Effector memory CD8-positive, alpha-beta T cell (primary cell): Measurements from ENCODE around the gene SLC25A21.
"Not testable (repeated sequence)": the region's sequence is repeated elsewhere in the genome, so short reads cannot be mapped to it uniquely, and the experiment has no call there.

ENCODE experiments used
- ATAC-seq: fragments of 150-1000 bp; cut with Tn5 transposase; replicated peaks from 2 replicates; pipeline ENCODE4 v1.10.0; 2021; ENCODE audit warnings: mild to moderate bottlenecking, moderate library complexity
- DNase-seq, 3 experiments: peaks; one replicate each; pipeline ENCODE4 v3.0.0; 2021
- H3K27ac Mint-ChIP-seq, 2 donors: one replicate each; pipeline ENCODE4 v1.8.0; 2022; ENCODE audit warnings: mild to moderate bottlenecking in 2 of 2, mixed read lengths in 2 of 2, moderate library complexity in 2 of 2
- H3K27me3 Mint-ChIP-seq, 2 donors: one replicate each; pipeline ENCODE4 v1.8.0; 2022; ENCODE audit warnings: mixed read lengths in 2 of 2
- H3K36me3 Mint-ChIP-seq: one replicate; pipeline ENCODE4 v1.8.0; 2022; ENCODE audit warnings: mild to moderate bottlenecking, moderate library complexity, mixed read lengths; ENCODE audit not compliant: insufficient read depth
- H3K4me1 Mint-ChIP-seq, 2 donors: one replicate each; pipeline ENCODE4 v1.8.0; 2022; ENCODE audit warnings: low read depth in 2 of 2, mixed read lengths in 2 of 2
- H3K4me3 Mint-ChIP-seq, 2 donors: one replicate each; pipeline ENCODE4 v1.8.0; 2022; ENCODE audit warnings: mild to moderate bottlenecking in 2 of 2, mixed read lengths in 2 of 2, moderate library complexity in 2 of 2
- H3K9me3 Mint-ChIP-seq, 2 donors: one replicate each; pipeline ENCODE4 v1.8.0; 2022; ENCODE audit warnings: mixed read lengths in 2 of 2

Gene SLC25A21

GRCh38 chr14:37172936-37173614 is 669 bp upstream of the SLC25A21 start:
- ATAC-seq = no peak
- no peak overlapping the region for H3K27ac Mint-ChIP-seq
- no peaks in the 10 kb centered on the region for H3K36me3 Mint-ChIP-seq
- H3K9me3 Mint-ChIP-seq = peaks cover 6 to 17% of the 10 kb centered on the region in 2 donors
- no peak for DNase-seq
- H3K4me1 Mint-ChIP-seq = no peaks in the 10 kb centered on the region
- H3K4me3 Mint-ChIP-seq = no peak overlapping the region
- no peaks in the 10 kb centered on the region for H3K27me3 Mint-ChIP-seq

- ATAC-seq (no peak), DNase-seq (no peak)
- Mint-ChIP-seq H3K4me1 (no peaks in the 10 kb centered on the region), H3K27me3 (no peaks in the 10 kb centered on the region), H3K36me3 (no peaks in the 10 kb centered on the region), H3K27ac (no peak overlapping the region), H3K9me3 (peaks cover 3 to 11% of the 10 kb centered on the region in 2 donors), H3K4me3 (no peak overlapping the region)
These were observed 755 bp downstream of the SLC25A21 start for GRCh38 chr14:37171678-37172023.

GRCh38 chr14:37170993-37171392 is 1.4 kb downstream of the SLC25A21 start:
- ATAC-seq (no peak), DNase-seq (no peak)
- no peaks in the 10 kb centered on the region for H3K36me3 Mint-ChIP-seq
- H3K27me3 Mint-ChIP-seq = no peaks in the 10 kb centered on the region
- no peak overlapping the region for H3K4me3 Mint-ChIP-seq
- H3K9me3 Mint-ChIP-seq = peaks cover 3 to 9% of the 10 kb centered on the region in 2 donors
- H3K4me1 Mint-ChIP-seq = no peaks in the 10 kb centered on the region
- no peak overlapping the region for H3K27ac Mint-ChIP-seq

- Mint-ChIP-seq H3K27me3 (no peaks in the 10 kb centered on the region), H3K9me3 (peaks cover 5 to 14% of the 10 kb centered on the region in 2 donors), H3K4me3 (no peak overlapping the region), H3K27ac (no peak overlapping the region), H3K36me3 (no peaks in the 10 kb centered on the region), H3K4me1 (no peaks in the 10 kb centered on the region)
- ATAC-seq (no peak), DNase-seq (no peak)
These were observed 2.2 kb downstream of the SLC25A21 start for GRCh38 chr14:37170237-37170636.

GRCh38 chr14:37168721-37169120 is 3.7 kb downstream of the SLC25A21 start:
- Mint-ChIP-seq H3K27ac (no peak overlapping the region), H3K4me3 (no peak overlapping the region), H3K4me1 (no peaks in the 10 kb centered on the region), H3K9me3 (peaks cover 3 to 22% of the 10 kb centered on the region in 2 donors), H3K27me3 (no peaks in the 10 kb centered on the region), H3K36me3 (no peaks in the 10 kb centered on the region)
- ATAC-seq = no peak
- DNase-seq = no peak

- Mint-ChIP-seq H3K4me3 (no peak overlapping the region), H3K27ac (no peak overlapping the region), H3K4me1 (no peaks in the 10 kb centered on the region), H3K27me3 (no peaks in the 10 kb centered on the region), H3K36me3 (no peaks in the 10 kb centered on the region), H3K9me3 (peaks cover 3 to 22% of the 10 kb centered on the region in 2 donors)
- DNase-seq (no peak), ATAC-seq (no peak)
These were observed 5.0 kb downstream of the SLC25A21 start for GRCh38 chr14:37167151-37168047.

GRCh38 chr14:37165794-37166193 is 6.6 kb downstream of the SLC25A21 start:
- no peak overlapping the region for H3K27ac Mint-ChIP-seq
- H3K36me3 Mint-ChIP-seq = no peaks in the 10 kb centered on the region
- no peak for DNase-seq
- no peak overlapping the region for H3K4me3 Mint-ChIP-seq
- H3K9me3 Mint-ChIP-seq = peaks cover 5 to 22% of the 10 kb centered on the region in 2 donors
- no peaks in the 10 kb centered on the region for H3K4me1 Mint-ChIP-seq
- ATAC-seq = no peak
- no peaks in the 10 kb centered on the region for H3K27me3 Mint-ChIP-seq

- not testable (repeated sequence) for H3K27ac Mint-ChIP-seq, DNase-seq, H3K4me3 Mint-ChIP-seq, H3K36me3 Mint-ChIP-seq, H3K27me3 Mint-ChIP-seq, H3K4me1 Mint-ChIP-seq, ATAC-seq
- peaks cover 17 to 20% of the 10 kb centered on the region in 2 donors for H3K9me3 Mint-ChIP-seq
These were observed 10.1 kb downstream of the SLC25A21 start for GRCh38 chr14:37162307-37162706.

GRCh38 chr14:37157987-37158386 is 14.4 kb downstream of the SLC25A21 start:
- Mint-ChIP-seq H3K4me1 (no peaks in the 10 kb centered on the region), H3K36me3 (no peaks in the 10 kb centered on the region), H3K27me3 (no peaks in the 10 kb centered on the region), H3K4me3 (no peak overlapping the region), H3K9me3 (peaks cover 18 to 22% of the 10 kb centered on the region in 2 donors), H3K27ac (no peak overlapping the region)
- DNase-seq (no peak), ATAC-seq (no peak)

- DNase-seq = no peak
- Mint-ChIP-seq H3K4me3 (no peak overlapping the region), H3K27me3 (no peaks in the 10 kb centered on the region), H3K36me3 (no peaks in the 10 kb centered on the region), H3K4me1 (no peaks in the 10 kb centered on the region), H3K27ac (no peak overlapping the region), H3K9me3 (peaks cover 10 to 17% of the 10 kb centered on the region in 2 donors)
- no peak for ATAC-seq
These were observed 18.9 kb downstream of the SLC25A21 start for GRCh38 chr14:37153483-37153882.

- H3K27me3 Mint-ChIP-seq = no peaks in the 10 kb centered on the region
- H3K4me1 Mint-ChIP-seq = no peaks in the 10 kb centered on the region
- DNase-seq (no peak), ATAC-seq (no peak)
- H3K36me3 Mint-ChIP-seq = no peaks in the 10 kb centered on the region
- no peak overlapping the region for H3K4me3 Mint-ChIP-seq
- H3K9me3 Mint-ChIP-seq = peaks cover 10 to 17% of the 10 kb centered on the region in 2 donors
- no peak overlapping the region for H3K27ac Mint-ChIP-seq
These were observed 19.4 kb downstream of the SLC25A21 start for GRCh38 chr14:37153005-37153404.

- Mint-ChIP-seq H3K27ac (no peak overlapping the region), H3K9me3 (peaks cover 8 to 17% of the 10 kb centered on the region in 2 donors), H3K36me3 (no peaks in the 10 kb centered on the region), H3K4me1 (no peaks in the 10 kb centered on the region), H3K4me3 (no peak overlapping the region), H3K27me3 (no peaks in the 10 kb centered on the region)
- DNase-seq (no peak), ATAC-seq (no peak)
These were observed 22.0 kb downstream of the SLC25A21 start for GRCh38 chr14:37150414-37150813.

GRCh38 chr14:37147310-37147880 is 25.0 kb downstream of the SLC25A21 start:
- Mint-ChIP-seq H3K4me1 (no peaks in the 10 kb centered on the region), H3K36me3 (no peaks in the 10 kb centered on the region), H3K4me3 (no peak overlapping the region), H3K27ac (no peak overlapping the region), H3K9me3 (peaks cover 0 to under 1% of the 10 kb centered on the region in 2 donors), H3K27me3 (no peaks in the 10 kb centered on the region)
- no peak for ATAC-seq
- DNase-seq = no peak

- not testable (repeated sequence) for ATAC-seq, H3K4me1 Mint-ChIP-seq, DNase-seq, H3K36me3 Mint-ChIP-seq, H3K9me3 Mint-ChIP-seq, H3K4me3 Mint-ChIP-seq, H3K27me3 Mint-ChIP-seq, H3K27ac Mint-ChIP-seq
These were observed 26.0 kb downstream of the SLC25A21 start for GRCh38 chr14:37146438-37146837.
